ENCODE measurements around the gene PITPNM2.
A peak's percentile ranks its signal among the peaks of the same experiment; 100 is the strongest.
"Not testable (repeated sequence)": the region's sequence is repeated elsewhere in the genome, so short reads cannot be mapped to it uniquely, and the experiment has no call there.

The PITPNM2 gene

DNA sequence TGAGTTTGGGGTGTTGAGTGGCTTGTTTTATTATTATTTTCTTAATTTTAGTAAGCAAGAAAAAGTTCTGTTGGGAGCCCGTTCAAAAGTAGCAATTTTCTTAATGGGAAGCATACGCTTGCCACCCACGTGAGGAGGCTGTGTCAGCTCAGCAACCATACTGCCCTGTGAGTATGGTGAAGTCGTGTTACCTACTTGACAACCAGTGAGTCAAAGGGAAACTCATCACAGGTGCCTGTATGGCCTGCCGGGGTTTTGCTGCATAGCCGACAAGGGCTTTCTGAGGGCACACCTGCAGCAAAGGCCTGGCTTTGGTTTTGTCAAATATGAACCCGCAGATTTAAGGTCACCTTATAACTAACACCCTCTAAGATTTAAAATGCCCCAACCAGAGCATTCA lies 31.1 kb downstream of the PITPNM2 start:
- peak; percentile 73 for DNase-seq

- no peak for DNase-seq
Observed at GRCh38 chr12:123118497-123118896, 32.4 kb downstream of the PITPNM2 start.

GRCh38 chr12:123115409-123116121 lies 35.3 kb downstream of the PITPNM2 start:
- DNase-seq = no peak

GRCh38 chr12:123114304-123115083 lies 36.4 kb downstream of the PITPNM2 start:
- no peak for DNase-seq

GRCh38 chr12:123113026-123113425 lies 37.9 kb downstream of the PITPNM2 start:
- no peak for DNase-seq

DNA sequence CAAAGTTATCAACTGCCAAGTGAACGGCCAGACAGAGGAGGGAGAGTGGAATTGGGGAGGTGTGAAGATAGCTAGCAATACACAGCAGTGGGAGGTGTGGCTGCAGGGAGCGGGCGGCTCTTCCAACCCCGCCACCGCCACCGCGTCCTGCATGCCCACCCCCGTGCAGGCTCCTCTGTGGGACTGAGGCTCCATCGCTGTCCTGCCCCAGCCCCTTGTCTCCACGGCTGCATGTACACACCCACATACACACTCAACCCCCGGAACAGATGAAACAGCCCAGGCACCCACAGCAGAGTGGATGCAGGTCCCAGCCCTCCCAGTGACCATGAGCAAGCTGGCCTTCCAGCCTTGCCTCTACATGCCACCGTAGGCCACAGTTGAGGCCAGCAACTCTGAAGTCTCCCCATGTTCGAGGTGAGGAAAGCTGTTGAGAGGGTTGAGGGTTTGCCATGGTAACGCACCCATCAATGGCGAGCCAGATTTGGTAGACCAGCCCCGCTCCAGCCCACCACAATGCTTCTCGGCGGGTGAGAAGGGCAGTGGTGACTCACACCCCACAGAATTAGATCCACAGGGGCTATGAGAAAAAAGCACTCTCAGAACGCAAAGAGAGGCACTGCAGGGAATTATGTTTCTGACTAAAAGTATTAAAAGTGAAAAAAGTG lies 39.3 kb downstream of the PITPNM2 start:
- DNase-seq = no peak

DNA sequence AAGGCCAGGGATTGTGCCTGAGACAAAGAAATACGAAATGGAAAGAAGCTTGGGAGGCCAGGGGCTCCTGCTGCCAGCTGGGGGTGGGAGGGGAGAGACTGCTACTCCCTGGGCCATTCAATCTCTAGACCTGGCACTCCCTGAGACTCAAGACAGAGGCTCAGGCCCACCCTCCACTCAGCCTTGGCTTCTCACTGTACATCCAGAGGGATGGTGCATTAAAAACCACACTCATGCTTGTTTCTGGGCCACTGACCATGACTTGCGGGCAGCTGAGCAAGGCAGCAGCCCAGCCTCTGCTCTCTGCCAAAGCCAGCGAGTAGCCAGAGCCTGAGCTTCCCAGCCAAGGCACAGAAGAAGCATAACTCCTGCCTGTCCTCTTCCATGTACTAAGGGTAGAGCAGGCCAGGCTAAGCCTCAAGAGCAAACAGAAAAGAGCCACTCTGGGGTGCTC lies 41.5 kb downstream of the PITPNM2 start:
- DNase-seq = no peak

GRCh38 chr12:123108682-123109066 lies 42.2 kb downstream of the PITPNM2 start:
- no peak for DNase-seq

DNA sequence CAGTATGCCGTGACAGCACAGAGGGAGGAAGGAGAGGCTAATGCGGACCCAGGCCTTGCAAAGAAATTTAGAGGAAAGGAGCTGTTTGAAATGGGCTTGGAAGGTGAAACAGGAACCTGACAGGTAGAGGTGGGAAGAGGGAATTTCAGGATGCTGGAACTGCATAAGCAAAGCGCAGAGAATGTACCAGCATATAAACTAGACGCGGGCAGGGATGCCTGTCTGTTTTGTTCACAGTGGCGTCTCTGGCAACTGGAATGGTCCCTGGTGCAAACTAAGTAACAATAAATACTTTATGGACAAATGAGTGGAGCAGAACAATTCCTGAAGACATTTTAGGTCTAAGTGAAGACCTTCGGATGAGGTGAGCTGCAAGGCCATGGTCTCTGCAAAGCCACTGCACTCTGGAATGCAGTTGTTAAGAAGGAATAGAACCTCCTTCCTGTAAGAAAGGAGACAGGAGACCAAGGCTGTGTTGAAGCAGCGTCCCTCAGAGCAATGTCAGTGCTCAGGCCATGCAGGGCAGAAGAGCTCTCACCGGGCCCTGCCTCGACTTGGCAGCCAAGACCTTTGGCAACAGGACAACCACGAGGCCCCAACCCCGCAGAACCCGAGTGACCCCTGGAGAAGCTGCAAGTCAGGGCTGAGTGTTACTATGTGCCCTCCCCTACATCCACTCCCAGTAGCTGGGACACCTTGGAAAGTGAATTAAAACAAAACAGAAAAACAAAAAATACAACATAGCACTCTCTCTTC lies 42.8 kb downstream of the PITPNM2 start:
- no peak for DNase-seq

DNA sequence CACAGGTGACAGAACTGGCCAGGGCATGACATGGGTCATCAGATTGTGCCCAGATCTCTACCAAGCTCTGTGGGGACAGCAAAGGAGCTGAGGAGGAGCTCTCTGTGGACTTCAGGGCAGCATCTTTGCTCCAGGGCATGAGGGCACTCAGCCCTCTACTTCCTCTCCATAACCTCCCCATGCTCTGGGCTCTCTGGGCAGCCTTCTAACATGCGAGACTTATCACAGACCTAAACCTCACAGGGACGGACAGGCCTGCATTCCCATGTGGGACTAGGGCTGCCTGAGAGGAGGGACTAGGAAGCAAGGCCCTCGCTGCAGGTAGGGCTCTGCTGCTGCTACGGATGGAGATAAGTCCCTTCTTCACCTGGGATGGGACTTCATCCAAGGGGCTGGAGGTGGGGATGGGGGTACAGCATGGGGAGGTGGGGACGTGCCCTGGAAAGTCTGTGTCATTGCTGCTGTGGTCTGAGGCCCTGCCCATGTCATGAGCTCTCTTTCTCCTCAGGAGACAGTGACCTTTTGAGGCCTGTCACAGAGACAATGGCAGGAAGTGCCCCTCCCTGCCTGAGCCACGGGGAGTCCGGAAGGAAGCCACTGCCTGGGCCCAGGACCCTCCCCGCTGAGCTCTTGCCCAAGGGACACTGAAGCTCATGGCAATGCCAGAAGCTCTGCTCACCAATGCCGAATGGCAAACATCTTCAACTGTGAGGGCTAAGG lies 44.1 kb downstream of the PITPNM2 start:
- peak; percentile 65 for DNase-seq

DNA sequence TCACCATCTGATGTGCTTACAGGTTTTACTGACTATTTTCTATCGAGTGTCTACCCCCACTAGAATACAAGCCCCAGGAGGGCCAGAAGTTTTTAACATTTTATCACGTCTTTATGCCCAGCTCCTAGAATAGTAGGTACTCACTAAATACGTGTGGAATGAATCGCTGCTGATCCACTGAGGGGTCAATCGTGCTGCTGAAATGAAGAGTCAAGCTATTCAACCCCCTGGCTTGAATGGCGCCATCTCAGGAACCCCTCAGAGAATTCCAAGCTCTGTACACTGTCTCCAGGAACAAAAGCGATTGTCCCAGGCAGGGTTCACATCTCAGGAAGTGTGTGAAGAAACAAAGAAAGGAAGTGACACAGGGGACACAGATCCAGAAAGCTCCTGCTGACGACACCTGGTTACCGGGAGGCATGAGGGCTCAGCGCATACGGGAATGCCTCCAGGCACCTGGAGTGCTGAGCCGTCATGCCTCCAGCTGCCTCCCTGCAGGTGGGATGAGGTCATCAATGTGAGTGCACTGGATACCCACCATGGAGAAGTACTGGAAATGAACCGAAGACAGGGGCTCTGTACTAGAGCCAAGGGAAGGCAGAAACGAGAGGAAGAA lies 45.6 kb downstream of the PITPNM2 start:
- no peak for DNase-seq

DNA sequence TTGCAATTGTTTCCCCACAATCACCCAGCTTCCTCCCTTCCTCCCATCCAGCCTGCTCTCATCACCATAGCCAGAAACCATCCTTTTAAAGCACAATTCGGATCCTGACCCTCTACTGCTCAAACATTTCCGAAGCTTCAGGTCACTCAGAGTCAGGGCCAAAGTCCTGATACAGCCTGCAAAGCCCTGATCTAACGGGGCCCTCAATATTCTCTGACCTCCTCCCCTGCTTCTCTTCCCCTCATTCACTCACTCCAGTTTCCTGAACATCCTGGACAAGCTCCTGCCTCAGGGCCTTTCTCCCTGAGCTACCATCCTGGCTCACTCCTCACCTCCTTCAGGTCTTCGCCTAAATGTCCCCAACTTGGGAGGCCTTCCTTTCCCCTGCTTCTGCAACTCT lies 46.1 kb downstream of the PITPNM2 start:
- DNase-seq = no peak

GRCh38 chr12:123104094-123104493 lies 46.8 kb downstream of the PITPNM2 start:
- not testable (repeated sequence) for DNase-seq

DNA sequence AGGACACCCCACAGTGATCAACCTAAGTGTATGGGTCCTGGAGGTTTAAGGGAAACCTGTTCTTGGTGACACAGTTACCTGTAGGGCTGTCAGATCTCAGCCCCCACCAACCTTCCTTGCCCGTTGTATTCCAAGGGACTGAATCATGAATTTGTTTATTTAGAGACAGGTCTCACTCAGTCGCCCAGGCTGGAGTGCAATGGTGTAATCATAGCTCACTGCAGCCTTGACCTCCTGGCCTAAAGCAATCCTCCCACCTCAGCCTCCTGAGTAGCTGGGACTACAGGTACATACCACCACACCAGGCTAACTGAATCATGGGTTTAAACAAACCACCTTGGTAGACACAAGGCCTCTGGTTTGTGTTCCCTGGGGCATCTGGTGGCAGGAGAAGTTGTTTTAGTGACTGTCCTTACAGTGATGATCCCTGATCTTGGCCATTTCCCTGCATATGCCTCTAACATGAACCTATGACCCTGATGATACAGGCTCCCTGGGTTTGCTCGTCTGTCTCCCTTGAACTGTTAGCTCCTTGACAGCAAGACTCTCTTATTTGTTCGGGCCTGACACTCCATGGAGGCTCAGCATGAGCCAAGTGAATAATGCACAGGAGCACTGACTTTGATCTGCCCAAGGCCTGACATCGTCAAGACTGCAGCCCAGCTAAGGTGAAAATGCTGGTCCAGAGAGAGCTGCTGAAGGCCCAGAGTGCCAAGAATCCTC lies 47.9 kb downstream of the PITPNM2 start:
- no peak for DNase-seq

- DNase-seq = no peak
Observed at GRCh38 chr12:123102366-123102765, 48.5 kb downstream of the PITPNM2 start.

DNA sequence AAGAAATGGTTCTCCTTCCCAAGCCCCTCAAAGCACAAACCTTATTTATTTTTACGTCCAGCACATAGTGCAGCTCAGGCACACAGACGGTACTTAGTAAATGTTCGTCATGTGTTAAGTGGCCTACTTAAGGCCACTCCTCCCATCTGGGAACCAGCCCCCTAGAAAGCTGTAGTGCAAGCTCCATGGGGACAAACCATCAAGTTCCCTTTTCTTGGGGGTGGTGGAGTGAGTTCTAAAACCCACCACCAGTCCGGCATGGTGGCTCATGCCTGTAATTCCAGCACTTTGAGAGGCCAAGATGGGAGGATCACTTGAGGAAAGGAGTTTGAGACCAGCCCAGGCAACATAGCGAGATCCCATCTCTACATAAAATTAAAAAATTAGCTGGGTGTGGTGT lies 49.4 kb downstream of the PITPNM2 start:
- DNase-seq = no peak

Data from activated CD4-positive, alpha-beta T cell treated with anti-CD3 and anti-CD28 coated beads, Interleukin-10, Interleukin-2, amounts not matched to agents 100 ng/mL and 50 ng/mL, durations not matched to agents 16 hours and 8 hours (primary cell).